ENCODE data around the gene MAGI2. TPM values are rescaled to one million over a fixed set of nuclear protein-coding genes. Genes with fewer than 3 reads are reported as not detected.
A peak's percentile ranks its signal among the peaks of the same experiment; 100 is the strongest.

Gene MAGI2
- total RNA-seq, 1 experiment from 2014 or later = 14.3 TPM

DNA sequence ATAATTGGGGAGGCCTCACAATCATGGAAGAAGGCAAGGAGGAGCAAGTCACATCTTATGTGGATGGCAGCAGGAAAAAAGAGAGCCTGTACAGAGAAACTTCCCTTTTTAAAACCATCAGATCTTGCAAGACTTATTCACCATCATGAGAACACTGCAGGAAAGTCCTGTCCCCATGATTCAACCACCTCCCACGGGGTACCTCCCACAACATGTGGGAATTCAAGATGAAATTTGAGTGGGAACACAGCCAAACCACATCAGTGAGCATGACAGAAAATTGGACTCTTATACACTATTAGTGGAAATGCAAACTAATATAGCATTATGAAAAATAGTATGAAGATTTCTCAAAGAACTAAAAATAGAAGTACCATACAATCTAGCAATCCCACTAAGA lies 271.2 kb downstream of the MAGI2 start:
- H4K8ac ChIP-seq (replicated peaks; ENCODE audit: insufficient read length, low read depth, low read length) = no peak overlapping the region
- H3K4me3 Mint-ChIP-seq = no peak overlapping the region
- H2AK5ac ChIP-seq (ENCODE audit: insufficient read length, low read length) = no peak overlapping the region
- H3T11ph ChIP-seq (ENCODE audit: low read length) = no peak overlapping the region
- no peaks in the 10 kb centered on the region for H3K4me1 ChIP-seq (ENCODE audit: insufficient read depth, low read length)
- no peak overlapping the region for H3K4me2 ChIP-seq (ENCODE audit: insufficient read depth, insufficient read length, low read length)
- H3K23ac ChIP-seq (ENCODE audit: insufficient read length, low read depth, low read length) = no peak overlapping the region
- no peaks in the 10 kb centered on the region for H3K23me2 ChIP-seq (ENCODE audit: insufficient read length, low read depth, low read length, poor library complexity, severe bottlenecking)
- H3K14ac ChIP-seq (ENCODE audit: insufficient read depth, low read length) = no peak overlapping the region
- no peak overlapping the region for H2BK12ac ChIP-seq (ENCODE audit: insufficient read length, low read depth, low read length)
- H3K9me3 Mint-ChIP-seq = peaks cover 16 to 19% of the 10 kb centered on the region in 2 experiments
- no peak overlapping the region for H2BK5ac ChIP-seq (ENCODE audit: insufficient read length, low read length)
- H3K9me3 ChIP-seq (ENCODE audit: control insufficient read depth, low read depth, low read length) = no peaks in the 10 kb centered on the region
- H4K5ac ChIP-seq (ENCODE audit: insufficient read length, low read depth, low read length) = no peak overlapping the region
- H4K91ac ChIP-seq (ENCODE audit: insufficient read length, low read depth, low read length) = no peak overlapping the region
- H3K27ac Mint-ChIP-seq = 0 out of 7 replicates have a peak overlapping the region, but pooled peaks of 1 of the 3 experiments have one; percentile 4
- H3K18ac ChIP-seq (ENCODE audit: insufficient read length, low read depth, low read length) = no peak overlapping the region
- no peaks in the 10 kb centered on the region for H3K79me2 ChIP-seq (ENCODE audit: insufficient read depth, low read length)
- WGBS (ENCODE audit: extremely low coverage, insufficient read length, low lambda C conversion rate) = no CpG with 5 or more reads among the region's 1 CpG
- H3K27me3 ChIP-seq (ENCODE audit: insufficient read depth, low read length) = no peaks in the 10 kb centered on the region
- no peak overlapping the region for H2BK20ac ChIP-seq (ENCODE audit: low read depth, low read length, poor library complexity, severe bottlenecking)
- H3K4me1 Mint-ChIP-seq = peaks cover 9 to 12% of the 10 kb centered on the region in 2 experiments
- H3K27me3 Mint-ChIP-seq (ENCODE audit: low read depth) = no peaks in the 10 kb centered on the region
- H3K4ac ChIP-seq (ENCODE audit: low read depth, low read length) = no peak overlapping the region
- H2BK15ac ChIP-seq (ENCODE audit: low read depth, low read length) = no peak overlapping the region
- no peaks in the 10 kb centered on the region for H3K79me1 ChIP-seq (ENCODE audit: insufficient read depth, low read depth, low read length, poor library complexity, severe bottlenecking)
- no peaks in the 10 kb centered on the region for H4K20me1 ChIP-seq (ENCODE audit: control insufficient read depth, insufficient read depth, insufficient read length)
- H2BK120ac ChIP-seq (ENCODE audit: low read depth, low read length, poor library complexity, severe bottlenecking) = no peak overlapping the region
- TF ChIP-seq, protein P1, sequence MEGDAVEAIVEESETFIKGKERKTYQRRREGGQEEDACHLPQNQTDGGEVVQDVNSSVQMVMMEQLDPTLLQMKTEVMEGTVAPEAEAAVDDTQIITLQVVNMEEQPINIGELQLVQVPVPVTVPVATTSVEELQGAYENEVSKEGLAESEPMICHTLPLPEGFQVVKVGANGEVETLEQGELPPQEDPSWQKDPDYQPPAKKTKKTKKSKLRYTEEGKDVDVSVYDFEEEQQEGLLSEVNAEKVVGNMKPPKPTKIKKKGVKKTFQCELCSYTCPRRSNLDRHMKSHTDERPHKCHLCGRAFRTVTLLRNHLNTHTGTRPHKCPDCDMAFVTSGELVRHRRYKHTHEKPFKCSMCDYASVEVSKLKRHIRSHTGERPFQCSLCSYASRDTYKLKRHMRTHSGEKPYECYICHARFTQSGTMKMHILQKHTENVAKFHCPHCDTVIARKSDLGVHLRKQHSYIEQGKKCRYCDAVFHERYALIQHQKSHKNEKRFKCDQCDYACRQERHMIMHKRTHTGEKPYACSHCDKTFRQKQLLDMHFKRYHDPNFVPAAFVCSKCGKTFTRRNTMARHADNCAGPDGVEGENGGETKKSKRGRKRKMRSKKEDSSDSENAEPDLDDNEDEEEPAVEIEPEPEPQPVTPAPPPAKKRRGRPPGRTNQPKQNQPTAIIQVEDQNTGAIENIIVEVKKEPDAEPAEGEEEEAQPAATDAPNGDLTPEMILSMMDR (conservative IDR thresholded peaks at IDR 0.05) = no peak
- H3K9ac ChIP-seq (ENCODE audit: extremely low read depth, insufficient read length, low read length) = no peak overlapping the region
- peaks cover 2 to 26% (median 15%) of the 10 kb centered on the region in 3 experiments for H3K36me3 Mint-ChIP-seq (ENCODE audit: insufficient read depth in 1 of 3, low read depth in 3 of 3)
- H3K56ac ChIP-seq (ENCODE audit: insufficient read length, low read depth, low read length) = no peak overlapping the region
- no peak overlapping the region for H2AFZ ChIP-seq (ENCODE audit: low read length)
- no peak overlapping the region for H3K27ac ChIP-seq (ENCODE audit: insufficient read length, low read depth, low read length)
- DNase-seq = no peak
